Skeletal muscle satellite cell (primary cell): ENCODE data around the gene CSAD.
A peak's percentile ranks its signal among the peaks of the same experiment; 100 is the strongest.

ENCODE experiments used
- H3K27me3 ChIP-seq: 2 replicates; pipeline ENCODE4 v1.7.0; 2013; ENCODE audit warnings: low read length; ENCODE audit not compliant: control insufficient read depth, insufficient read depth
- H3K36me3 ChIP-seq: 2 replicates; pipeline ENCODE4 v1.7.0; 2013; ENCODE audit warnings: mild to moderate bottlenecking, control low read depth, low read length; ENCODE audit not compliant: insufficient read depth
- H3K4me1 ChIP-seq: 2 replicates; pipeline ENCODE4 v1.7.0; 2013; ENCODE audit warnings: low read length; ENCODE audit not compliant: control insufficient read depth, insufficient read depth
- H3K4me2 ChIP-seq: 2 replicates; pipeline ENCODE4 v1.7.0; 2013; ENCODE audit warnings: mild to moderate bottlenecking, low read length
- H3K4me3 ChIP-seq: 2 replicates; pipeline ENCODE4 v1.7.0; 2013; ENCODE audit warnings: low read length
- H3K9ac ChIP-seq: 2 replicates; pipeline ENCODE4 v1.7.0; 2013; ENCODE audit warnings: mild to moderate bottlenecking, low read depth, low read length, moderate library complexity
- H3K9me3 ChIP-seq: replicated peaks from 2 replicates; pipeline ENCODE4 v1.7.0; 2013; ENCODE audit warnings: mild to moderate bottlenecking, control low read depth, low read length

CSAD gene

GRCh38 chr12:53223389-53224060 lies 42.8 kb upstream of the CSAD start:
- H3K4me1 ChIP-seq, result peaks cover 30% of the 10 kb centered on the region
- no peaks in the 10 kb centered on the region for H3K9me3 ChIP-seq
- H3K9ac ChIP-seq, result no peak overlapping the region
- H3K27me3 ChIP-seq, result no peaks in the 10 kb centered on the region
- H3K4me2 ChIP-seq, result peak overlapping the region; percentile 36
- peaks cover 10% of the 10 kb centered on the region for H3K36me3 ChIP-seq
- H3K4me3 ChIP-seq, result no peak overlapping the region

- Histone ChIP-seq H3K27me3 (no peaks in the 10 kb centered on the region), H3K9me3 (no peaks in the 10 kb centered on the region), H3K4me1 (peaks cover 33% of the 10 kb centered on the region), H3K36me3 (peaks cover 10% of the 10 kb centered on the region), H3K9ac (no peak overlapping the region), H3K4me2 (no peak overlapping the region), H3K4me3 (no peak overlapping the region)
These were observed 42.1 kb upstream of the CSAD start for GRCh38 chr12:53222806-53223261.

DNA sequence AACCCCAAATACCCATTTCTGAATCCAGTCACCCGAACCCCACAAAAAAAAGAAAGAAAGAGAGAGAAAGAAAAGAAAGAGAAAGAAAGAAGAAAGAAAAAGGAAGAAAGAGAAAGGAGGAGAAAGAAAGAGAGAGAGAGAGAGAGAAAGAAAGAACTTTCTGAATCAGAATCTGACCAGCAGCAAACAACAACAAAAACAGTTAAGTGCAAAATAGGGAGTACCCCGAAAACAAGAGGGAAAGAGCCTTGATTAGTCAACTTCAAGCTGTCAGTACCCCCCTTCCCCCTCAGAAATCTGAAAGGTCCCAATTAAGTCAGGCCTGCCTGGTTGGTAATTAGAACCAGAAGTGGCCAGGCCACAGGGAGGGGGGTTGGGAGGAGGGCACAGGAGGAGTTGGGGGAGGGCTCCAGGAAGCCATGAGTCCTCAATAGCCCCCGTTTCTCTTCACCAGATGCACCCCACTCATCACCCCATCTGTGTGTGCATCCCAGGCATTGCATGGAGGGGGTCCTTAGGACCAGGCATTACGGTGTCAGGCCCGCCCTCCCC lies 41.5 kb upstream of the CSAD start:
- Histone ChIP-seq H3K4me2 (peak overlapping the region; percentile 92), H3K36me3 (peaks cover 9% of the 10 kb centered on the region), H3K27me3 (no peaks in the 10 kb centered on the region), H3K9me3 (no peaks in the 10 kb centered on the region), H3K4me3 (peak overlapping the region; percentile 88), H3K4me1 (peaks cover 39% of the 10 kb centered on the region), H3K9ac (peak overlapping the region; percentile 84)

- Histone ChIP-seq H3K4me3 (peak overlapping the region; percentile 88), H3K27me3 (no peaks in the 10 kb centered on the region), H3K9me3 (no peaks in the 10 kb centered on the region), H3K9ac (peak overlapping the region; percentile 84), H3K4me1 (peaks cover 47% of the 10 kb centered on the region), H3K4me2 (peak overlapping the region; percentile 92), H3K36me3 (peaks cover 4% of the 10 kb centered on the region)
These were observed 40.7 kb upstream of the CSAD start for GRCh38 chr12:53221203-53222080.

- Histone ChIP-seq H3K4me2 (peak overlapping the region; percentile 92), H3K9ac (peak overlapping the region; percentile 84), H3K9me3 (no peaks in the 10 kb centered on the region), H3K36me3 (peaks cover 4% of the 10 kb centered on the region), H3K4me1 (peaks cover 53% of the 10 kb centered on the region), H3K4me3 (peak overlapping the region; percentile 88), H3K27me3 (no peaks in the 10 kb centered on the region)
These were observed 40.0 kb upstream of the CSAD start for GRCh38 chr12:53220694-53221202.

GRCh38 chr12:53219956-53220693 lies 39.4 kb upstream of the CSAD start:
- H3K4me1 ChIP-seq, result peaks cover 59% of the 10 kb centered on the region
- peaks cover 9% of the 10 kb centered on the region for H3K36me3 ChIP-seq
- peak overlapping the region; percentile 81 for H3K9ac ChIP-seq
- no peaks in the 10 kb centered on the region for H3K9me3 ChIP-seq
- H3K4me2 ChIP-seq, result peak overlapping the region; percentile 92
- H3K4me3 ChIP-seq, result peak overlapping the region; percentile 88
- no peaks in the 10 kb centered on the region for H3K27me3 ChIP-seq

DNA sequence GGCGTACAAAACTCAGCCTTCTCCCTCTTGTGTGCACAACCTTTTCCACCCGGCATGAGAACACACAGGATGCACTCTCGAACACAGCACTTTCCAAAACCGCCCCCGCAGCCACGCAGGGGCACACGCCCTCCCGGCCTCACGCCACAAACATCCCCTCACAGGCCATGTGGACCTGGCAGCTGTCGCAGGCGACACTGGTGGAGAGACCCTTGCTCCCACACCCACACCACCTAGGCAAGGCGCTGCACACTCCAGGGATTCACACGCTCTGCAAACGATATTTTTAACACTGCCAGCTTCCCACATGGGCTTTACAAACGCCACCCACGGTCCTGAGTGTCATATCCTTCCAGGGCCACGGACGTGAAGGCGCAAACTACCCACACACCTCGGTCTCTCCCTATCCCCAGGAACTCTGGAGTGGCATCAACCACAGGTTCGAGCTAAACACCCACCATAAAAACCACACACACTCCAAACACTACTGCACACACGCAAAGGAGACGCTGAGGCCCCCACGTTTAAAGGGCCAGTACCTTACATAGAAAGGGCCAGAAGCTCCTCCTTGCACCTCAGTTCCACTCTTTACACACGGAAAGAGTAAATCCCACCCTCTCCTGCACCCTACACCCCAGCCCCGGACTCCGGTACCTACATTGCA lies 38.7 kb upstream of the CSAD start:
- H3K27me3 ChIP-seq, result no peaks in the 10 kb centered on the region
- H3K9me3 ChIP-seq, result no peaks in the 10 kb centered on the region
- peak overlapping the region; percentile 88 for H3K4me3 ChIP-seq
- H3K36me3 ChIP-seq, result peaks cover 13% of the 10 kb centered on the region
- H3K9ac ChIP-seq, result peak overlapping the region; percentile 81
- H3K4me1 ChIP-seq, result peaks cover 65% of the 10 kb centered on the region
- H3K4me2 ChIP-seq, result peak overlapping the region; percentile 92

DNA sequence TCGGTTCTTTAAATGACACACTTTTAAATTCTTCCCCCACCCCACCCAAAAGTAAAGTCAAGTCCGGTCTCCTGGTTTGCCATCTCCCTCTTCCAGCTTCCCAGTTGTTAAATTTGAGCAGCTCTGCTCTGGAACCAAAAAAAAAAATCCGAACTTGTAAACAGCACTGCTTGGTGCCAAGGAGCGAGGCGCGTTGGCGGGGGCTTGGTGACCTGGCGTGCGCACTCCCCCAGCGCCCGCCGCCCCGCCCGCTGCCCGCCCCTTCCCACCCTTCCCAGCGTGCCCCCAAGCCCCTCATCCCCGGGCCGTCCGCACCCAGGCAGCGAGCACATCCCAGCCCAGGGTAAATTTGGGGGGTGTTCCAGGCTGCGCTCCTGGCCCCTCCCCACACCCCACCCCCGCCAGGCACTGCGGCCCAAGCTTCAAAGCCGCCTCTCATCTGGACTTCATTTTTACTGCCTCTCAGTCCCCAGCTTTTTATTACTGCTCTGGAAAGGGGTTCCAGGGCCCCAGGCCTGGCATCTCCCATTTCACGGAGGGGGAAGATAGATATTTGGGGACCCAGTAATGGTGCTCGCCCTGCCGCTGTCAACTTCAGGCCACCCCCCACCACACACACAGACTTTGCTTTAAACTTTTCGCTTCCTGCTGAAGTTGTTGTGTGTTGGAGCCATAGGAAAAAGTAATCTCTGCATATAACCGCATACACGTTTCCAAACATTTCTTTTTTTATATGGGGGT lies 38.0 kb upstream of the CSAD start:
- Histone ChIP-seq H3K4me1 (peaks cover 63% of the 10 kb centered on the region), H3K27me3 (no peaks in the 10 kb centered on the region)

DNA sequence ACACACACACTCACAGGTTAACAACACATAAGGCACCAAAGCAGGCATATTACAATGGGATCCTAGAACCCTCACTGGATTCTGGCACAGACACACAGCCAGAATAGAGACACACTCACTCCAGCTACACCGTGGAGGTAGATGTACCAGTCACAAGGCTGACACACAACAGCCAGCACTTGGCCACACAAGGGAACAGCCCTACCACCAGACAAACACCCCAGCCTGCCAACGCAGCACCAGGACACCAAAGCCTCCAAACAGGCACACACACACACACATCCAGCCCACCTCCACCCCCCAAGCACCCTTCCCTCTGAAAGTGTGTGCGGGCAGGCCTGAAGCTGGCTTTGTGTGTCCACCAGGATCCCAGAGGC lies 37.2 kb upstream of the CSAD start:
- Histone ChIP-seq H3K4me1 (peaks cover 59% of the 10 kb centered on the region), H3K4me3 (peak overlapping the region; percentile 88), H3K36me3 (peaks cover 23% of the 10 kb centered on the region), H3K4me2 (peak overlapping the region; percentile 92), H3K9ac (peak overlapping the region; percentile 81), H3K9me3 (no peaks in the 10 kb centered on the region), H3K27me3 (no peaks in the 10 kb centered on the region)

More for the DNA sequence above, 38.0 kb upstream of the CSAD start:
- H3K4me2 ChIP-seq, result peak overlapping the region; percentile 92
- H3K4me3 ChIP-seq, result peak overlapping the region; percentile 88
- peak overlapping the region; percentile 81 for H3K9ac ChIP-seq
- no peaks in the 10 kb centered on the region for H3K9me3 ChIP-seq
- peaks cover 16% of the 10 kb centered on the region for H3K36me3 ChIP-seq
